Lower leg skin (tissue), 3 donors: ENCODE data around the gene FKRP.

Experiments used
- CTCF ChIP-seq, 3 donors: fragments of 450-650 bp; IDR thresholded peaks; one replicate each; pipeline ENCODE4 v1.5.1; 2016; ENCODE audit warnings: antibody characterized with exemption in 3 of 3, mild to moderate bottlenecking in 3 of 3, moderate library complexity in 2 of 3
- POLR2A ChIP-seq, 2 donors: fragments of 450-650 bp; IDR thresholded peaks; one replicate each; pipeline ENCODE4 v1.6.1; 2016 to 2017; ENCODE audit warnings: antibody characterized with exemption in 2 of 2, mild to moderate bottlenecking in 1 of 2, moderate library complexity in 1 of 2

- TF ChIP-seq CTCF (IDR thresholded peaks at IDR 0.05) (no peak), POLR2A (IDR thresholded peaks at IDR 0.05) (no peak)
Measured at GRCh38 chr19:46783670-46784069, 37.8 kb downstream of the FKRP start.
